Pancreas (tissue), 10 donors: ENCODE data around the gene CELF3. TPM values are rescaled to one million over a fixed set of nuclear protein-coding genes. Genes with fewer than 3 reads are reported as not detected.

Experiments used
- ATAC-seq, 4 donors: fragments of 200-7000 bp; cut with Tn5 transposase; one replicate each; pipeline versions ENCODE4 v1.8.0 to v1.9.1; 2020; ENCODE audit warnings: mild to moderate bottlenecking in 4 of 4, moderate library complexity in 4 of 4
- DNase-seq, 6 donors: peaks; one replicate each; pipeline ENCODE4 v3.0.0-alpha.2; 2020
- FAIRE-seq: peaks from 2 replicates; lab custom pipeline; 2012; peaks lifted over from hg19 to GRCh38; lab: Jason Lieb, UNC
- H3K27ac ChIP-seq, 4 donors: fragments of 200-600 bp; sonication (generic); 1 replicate in 3 of 4; 2 replicates in 1 of 4; pipeline versions ENCODE4 v1.5.0 to v1.8.0; 2020
- H3K27me3 ChIP-seq, 4 donors: fragments of 200-600 bp; one replicate each; pipeline ENCODE4 v1.8.0; 2021
- H3K36me3 ChIP-seq, 3 donors: fragments of 200-600 bp; sonication (generic) in 1 of 3; one replicate each; pipeline versions ENCODE4 v1.5.0 to v1.8.0; 2020 to 2021
- H3K4me1 ChIP-seq, 3 donors: fragments of 200-600 bp; one replicate each; pipeline ENCODE4 v1.8.0; 2021
- H3K4me3 ChIP-seq, 4 donors: fragments of 200-600 bp; sonication (generic) in 2 of 4; one replicate each; pipeline versions ENCODE4 v1.5.0 to v1.8.0; 2020 to 2021
- H3K9me3 ChIP-seq, 4 donors: fragments of 200-600 bp; one replicate each; pipeline ENCODE4 v1.8.0; 2021
- WGBS, 2 donors: extraction: QIAGEN DNeasy Blood & Tissue Kit; methylation state at CpG; one replicate each; pipeline ENCODE4 v1.1.7; 2013; 5-methylcytosine and 5-hydroxymethylcytosine counted together
- intact Hi-C, 3 donors: fragments of 100-400 bp; cut with DNase I; formaldehyde crosslinking; loops; one replicate each; pipeline versions ENCODE4 v1.11.1 to v1.14.2; 2022
- polyA plus RNA-seq, 2 donors: library from polyadenylated mRNA; stranded (reverse); fragments of 200-250 nt; gene quantifications; one replicate each; pipeline ENCODE4 v1.2.3, GENCODE V29; 2013
- total RNA-seq, 6 donors: library from RNA; stranded (reverse); fragmentation: NEBNext Ultra II Directional in 4 of 6; extraction: Animal tissue kit (Norgen Biotek cat#: 25700) in 4 of 6; gene quantifications; one replicate each; pipeline versions ENCODE4 v1.2.1 to v1.2.4, GENCODE V29; 2021 to 2023
- TF ChIP-seq, protein P1 (sequence below), 4 donors: fragments of 200-600 bp; sonication (generic) in 3 of 4; IDR thresholded peaks; one replicate each; pipeline versions ENCODE4 v1.5.0 to v1.8.0; 2021; ENCODE audit warnings: antibody characterized with exemption in 4 of 4
- donor health status: healthy with polysubstance abuse.
- donor health status: DM: no; HTN: no; CAD: no; lungs with moderate emphysema.
- donor health status: DM: no; HTN: no; CAD: no.
- donor health status: control.
- donor health status: control.
- donor health status: Bipolar disorder and iron deficiency.
- donor health status: DM: yes; HTN: yes; CAD: no.
- donor health status: DM: no; HTN: no; CAD: no.
- donor health status: DM: no; HTN: no; CAD: no.
- donor health status: DM: yes; HTN: yes; CAD: no.

Gene CELF3
- total and polyA plus RNA-seq, 8 donors, result 1.1 to 76.3 (median 5.9) TPM

- no peak for FAIRE-seq
- intact Hi-C loops, result no loop called here
- DNase-seq, result no peak
- no peak for ATAC-seq
- 49 to 56% methylated on average over 4 of the region's 4 CpGs for WGBS, 2 donors
- Histone ChIP-seq H3K9me3 (no peaks in the 10 kb centered on the region), H3K4me3 (no peak overlapping the region), H3K4me1 (peaks cover 0 to 18% (median 6%) of the 10 kb centered on the region in 3 donors), H3K27ac (no peak overlapping the region), H3K36me3 (no peaks in the 10 kb centered on the region), H3K27me3 (no peaks in the 10 kb centered on the region)
- TF ChIP-seq, protein P1, sequence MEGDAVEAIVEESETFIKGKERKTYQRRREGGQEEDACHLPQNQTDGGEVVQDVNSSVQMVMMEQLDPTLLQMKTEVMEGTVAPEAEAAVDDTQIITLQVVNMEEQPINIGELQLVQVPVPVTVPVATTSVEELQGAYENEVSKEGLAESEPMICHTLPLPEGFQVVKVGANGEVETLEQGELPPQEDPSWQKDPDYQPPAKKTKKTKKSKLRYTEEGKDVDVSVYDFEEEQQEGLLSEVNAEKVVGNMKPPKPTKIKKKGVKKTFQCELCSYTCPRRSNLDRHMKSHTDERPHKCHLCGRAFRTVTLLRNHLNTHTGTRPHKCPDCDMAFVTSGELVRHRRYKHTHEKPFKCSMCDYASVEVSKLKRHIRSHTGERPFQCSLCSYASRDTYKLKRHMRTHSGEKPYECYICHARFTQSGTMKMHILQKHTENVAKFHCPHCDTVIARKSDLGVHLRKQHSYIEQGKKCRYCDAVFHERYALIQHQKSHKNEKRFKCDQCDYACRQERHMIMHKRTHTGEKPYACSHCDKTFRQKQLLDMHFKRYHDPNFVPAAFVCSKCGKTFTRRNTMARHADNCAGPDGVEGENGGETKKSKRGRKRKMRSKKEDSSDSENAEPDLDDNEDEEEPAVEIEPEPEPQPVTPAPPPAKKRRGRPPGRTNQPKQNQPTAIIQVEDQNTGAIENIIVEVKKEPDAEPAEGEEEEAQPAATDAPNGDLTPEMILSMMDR (IDR thresholded peaks at IDR 0.05), result no peak
Measured at GRCh38 chr1:151718011-151718431, 1.4 kb upstream of the CELF3 start.

GRCh38 chr1:151716405-151716762 lies 219 bp downstream of the CELF3 start:
- H3K27me3 ChIP-seq, result no peaks in the 10 kb centered on the region

DNA sequence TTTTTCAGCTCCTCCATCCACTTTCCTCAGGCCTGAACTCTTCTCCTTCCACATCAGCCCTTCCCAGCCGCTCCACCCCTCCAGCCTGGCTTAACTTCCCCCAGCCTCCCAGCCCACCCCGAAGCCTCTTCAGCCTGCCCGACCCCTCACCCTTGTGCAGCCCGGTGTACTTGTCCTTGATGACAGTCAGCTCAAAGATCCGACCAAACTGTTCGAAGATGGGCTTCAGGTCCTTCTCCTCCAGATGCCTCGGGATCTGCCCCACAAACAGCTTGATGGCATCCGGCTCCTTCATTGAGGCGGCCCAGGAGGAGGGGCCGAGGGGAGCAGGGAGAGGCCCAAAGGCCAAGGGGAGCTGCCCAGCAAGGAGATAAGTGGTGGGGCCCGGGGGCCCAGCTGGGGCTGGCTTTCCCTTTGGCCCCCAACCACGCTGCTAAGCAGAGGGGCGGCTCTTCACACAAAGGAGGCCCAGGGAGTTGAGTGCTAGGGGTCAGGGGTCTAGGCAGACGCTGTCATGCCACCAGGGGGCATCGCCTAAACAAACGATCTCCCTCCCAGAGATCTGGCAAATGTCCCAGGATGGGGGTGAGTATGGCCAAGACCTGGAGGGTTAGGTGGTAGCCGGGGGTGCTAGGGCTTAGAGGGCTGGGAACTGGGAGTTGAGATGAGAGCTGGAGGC lies 738 bp downstream of the CELF3 start:
- H3K27ac ChIP-seq, result peak overlapping the region in 1 of 4 donors; percentile 12
- FAIRE-seq (no peak), ATAC-seq (no peak), DNase-seq (peak in 1 of 6 donors; percentile 55)
- no peak overlapping the region for H3K4me3 ChIP-seq
- 46 to 55% methylated on average over 15 to 17 of the region's 17 CpGs for WGBS, 2 donors
- H3K36me3 ChIP-seq, result no peaks in the 10 kb centered on the region
- no peaks in the 10 kb centered on the region for H3K9me3 ChIP-seq
- intact Hi-C loops, result no loop called here
- H3K27me3 ChIP-seq, result no peaks in the 10 kb centered on the region
- H3K4me1 ChIP-seq, result peaks cover 0 to 10% (median 0%) of the 10 kb centered on the region in 3 donors
- TF ChIP-seq, protein P1 (IDR thresholded peaks at IDR 0.05), result no peak

More at GRCh38 chr1:151716405-151716762, 219 bp downstream of the CELF3 start:
- intact Hi-C loops, result no loop called here
- Histone ChIP-seq H3K4me3 (no peak overlapping the region), H3K36me3 (no peaks in the 10 kb centered on the region), H3K9me3 (no peaks in the 10 kb centered on the region), H3K27ac (peak overlapping the region in 1 of 4 donors; percentile 12), H3K4me1 (peaks cover 0 to 13% (median 2%) of the 10 kb centered on the region in 3 donors)
- 8 to 12% methylated on average over 8 to 11 of the region's 11 CpGs for WGBS, 2 donors
- TF ChIP-seq, protein P1 (IDR thresholded peaks at IDR 0.05), result no peak
- no peak for DNase-seq
- FAIRE-seq, result no peak
- ATAC-seq, result no peak

- no peak for ATAC-seq
- no peak overlapping the region for H3K4me3 ChIP-seq
- no peaks in the 10 kb centered on the region for H3K36me3 ChIP-seq
- TF ChIP-seq, protein P1 (IDR thresholded peaks at IDR 0.05), result no peak
- no peak for DNase-seq
- no peak overlapping the region for H3K27ac ChIP-seq
- WGBS, 2 donors, result 67 to 74% methylated on average over 9 to 10 of the region's 10 CpGs
- H3K27me3 ChIP-seq, result no peaks in the 10 kb centered on the region
- peaks cover 0 to 2% (median 0%) of the 10 kb centered on the region in 3 donors for H3K4me1 ChIP-seq
- FAIRE-seq, result no peak
- intact Hi-C loops, result no loop called here
- no peaks in the 10 kb centered on the region for H3K9me3 ChIP-seq
Measured at GRCh38 chr1:151714820-151715725, 1.5 kb downstream of the CELF3 start.
